Measurements from ENCODE around the gene RHCG. TPM values are rescaled to one million over a fixed set of nuclear protein-coding genes. Genes with fewer than 3 reads are reported as not detected.

The RHCG gene
- total and polyA plus RNA-seq, 4 donors: 0.08 to 0.19 (median 0.15) TPM

DNA sequence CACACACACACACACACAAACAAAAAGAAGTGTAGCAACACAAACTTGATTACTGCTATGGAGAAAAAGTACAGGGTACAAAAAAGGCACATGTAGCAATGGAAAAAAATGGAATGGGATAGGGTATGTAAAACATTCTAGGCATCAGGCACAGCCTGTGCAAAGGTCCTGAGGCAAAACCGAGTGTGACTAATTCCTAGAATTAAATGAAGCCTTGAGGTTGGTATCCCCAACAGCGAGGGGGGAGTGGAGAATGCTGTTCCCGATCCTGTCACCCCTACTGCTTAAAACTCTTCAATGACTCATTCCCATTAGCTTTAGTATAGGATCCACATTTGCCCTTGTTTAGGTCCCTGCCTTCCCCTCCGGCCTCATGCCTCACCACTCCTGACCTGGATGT lies 37.9 kb downstream of the RHCG start:
- Histone ChIP-seq H3K36me3 (ENCODE audit: control insufficient read depth in 4 of 4, insufficient read depth in 3 of 4, low read depth in 1 of 4, low read length in 3 of 4) (no peaks in the 10 kb centered on the region), H3K9ac (ENCODE audit: low read depth in 1 of 2, low read length in 2 of 2) (no peak overlapping the region), H3K27ac (ENCODE audit: low read depth in 1 of 2, low read length in 2 of 2) (no peak overlapping the region), H3K4me3 (ENCODE audit: low read depth in 1 of 3, low read length in 3 of 3) (no peak overlapping the region), H3K27me3 (ENCODE audit: control insufficient read depth in 4 of 4, insufficient read depth in 4 of 4, low read length in 3 of 4) (no peaks in the 10 kb centered on the region), H3K9me3 (ENCODE audit: control insufficient read depth in 4 of 4, low read length in 3 of 4) (peaks cover 0 to 3% (median 0%) of the 10 kb centered on the region in 4 donors), H3K4me1 (ENCODE audit: control insufficient read depth in 4 of 4, insufficient read depth in 4 of 4, low read length in 3 of 4) (peaks cover 21 to 65% (median 54%) of the 10 kb centered on the region in 4 donors)
- TF ChIP-seq SP1 (IDR thresholded peaks at IDR 0.05) (no peak), RXRA (IDR thresholded peaks at IDR 0.05) (no peak), HNF4A (conservative IDR thresholded peaks at IDR 0.05) (peak in 1 of 2 donors; percentile 28)
- WGBS: 81% methylated on average over 4 of the region's 4 CpGs
- DNase-seq (ENCODE audit: low spot score): no peak

DNA sequence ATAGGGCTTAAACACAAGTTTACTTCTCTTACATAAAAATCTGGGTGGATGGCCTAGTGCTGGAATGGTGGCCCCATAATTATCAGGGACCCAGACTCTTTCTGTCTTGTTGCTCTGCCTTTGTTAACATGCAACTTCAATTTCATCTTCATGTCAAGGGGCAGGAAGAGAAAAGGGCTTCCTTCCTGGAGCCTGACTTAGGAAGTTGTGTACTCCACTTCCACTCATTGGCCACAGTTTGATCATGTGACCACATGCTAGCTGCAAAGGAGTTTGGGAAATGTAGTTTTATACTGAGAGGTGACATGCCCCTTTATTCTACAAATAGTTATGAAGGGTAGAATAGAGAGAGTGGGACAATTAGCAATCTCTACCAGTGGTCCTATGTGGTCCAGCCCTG lies 39.3 kb downstream of the RHCG start:
- H3K9ac ChIP-seq (ENCODE audit: low read depth in 1 of 2, low read length in 2 of 2): no peak overlapping the region
- H3K4me1 ChIP-seq (ENCODE audit: control insufficient read depth in 4 of 4, insufficient read depth in 4 of 4, low read length in 3 of 4): peaks cover 21 to 58% (median 52%) of the 10 kb centered on the region in 4 donors
- no peak for DNase-seq (ENCODE audit: low spot score)
- no peaks in the 10 kb centered on the region for H3K36me3 ChIP-seq (ENCODE audit: control insufficient read depth in 4 of 4, insufficient read depth in 3 of 4, low read depth in 1 of 4, low read length in 3 of 4)
- TF ChIP-seq FOXA1 (IDR thresholded peaks at IDR 0.05) (no peak), HNF4A (conservative IDR thresholded peaks at IDR 0.05) (peak in 1 of 2 donors; percentile 5), GABPA (IDR thresholded peaks at IDR 0.05 in 1 of 2, conservative IDR thresholded peaks at IDR 0.05 in 1 of 2) (peak in 1 of 2 donors; percentile 48)
- no peak overlapping the region for H3K4me3 ChIP-seq (ENCODE audit: low read depth in 1 of 3, low read length in 3 of 3)
- H3K27me3 ChIP-seq (ENCODE audit: control insufficient read depth in 4 of 4, insufficient read depth in 4 of 4, low read length in 3 of 4): no peaks in the 10 kb centered on the region
- peaks cover 0 to 3% (median 0%) of the 10 kb centered on the region in 4 donors for H3K9me3 ChIP-seq (ENCODE audit: control insufficient read depth in 4 of 4, low read length in 3 of 4)
- H3K27ac ChIP-seq (ENCODE audit: low read depth in 1 of 2, low read length in 2 of 2): no peak overlapping the region

DNA sequence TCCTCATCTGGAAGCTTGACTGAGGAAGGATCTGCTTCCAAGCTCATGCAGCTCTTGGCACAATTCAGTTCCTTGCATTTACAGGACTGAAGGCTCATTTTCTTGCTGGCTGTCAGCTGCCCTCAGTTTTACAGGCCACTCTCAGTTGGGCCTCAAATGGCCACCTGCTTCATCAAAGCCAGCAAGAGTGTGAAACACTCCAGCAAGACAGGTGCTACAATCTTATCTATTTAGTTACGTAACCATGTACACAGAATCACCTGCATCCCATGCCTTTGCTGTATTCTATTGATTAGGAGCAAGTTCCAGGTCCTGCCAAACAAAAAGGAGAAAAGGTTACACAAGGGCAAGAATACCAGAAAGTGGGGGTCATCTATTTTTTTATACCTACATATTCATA lies 40.8 kb downstream of the RHCG start:
- Histone ChIP-seq H3K4me3 (ENCODE audit: low read depth in 1 of 3, low read length in 3 of 3) (no peak overlapping the region), H3K36me3 (ENCODE audit: control insufficient read depth in 4 of 4, insufficient read depth in 3 of 4, low read depth in 1 of 4, low read length in 3 of 4) (no peaks in the 10 kb centered on the region), H3K9me3 (ENCODE audit: control insufficient read depth in 4 of 4, low read length in 3 of 4) (peaks cover 0 to 3% (median 0%) of the 10 kb centered on the region in 4 donors), H3K4me1 (ENCODE audit: control insufficient read depth in 4 of 4, insufficient read depth in 4 of 4, low read length in 3 of 4) (peaks cover 17 to 48% (median 45%) of the 10 kb centered on the region in 4 donors), H3K27ac (ENCODE audit: low read depth in 1 of 2, low read length in 2 of 2) (peak overlapping the region in 1 of 2 donors; percentile 8), H3K9ac (ENCODE audit: low read depth in 1 of 2, low read length in 2 of 2) (no peak overlapping the region), H3K27me3 (ENCODE audit: control insufficient read depth in 4 of 4, insufficient read depth in 4 of 4, low read length in 3 of 4) (no peaks in the 10 kb centered on the region)
- DNase-seq (ENCODE audit: low spot score): no peak
- TF ChIP-seq FOXA1 (IDR thresholded peaks at IDR 0.05): peak; percentile 89
- peak; percentile 27 for TF ChIP-seq HNF4G (IDR thresholded peaks at IDR 0.05)
- TF ChIP-seq RXRA (IDR thresholded peaks at IDR 0.05): peak; percentile 86 to 97
- TF ChIP-seq, protein P1, sequence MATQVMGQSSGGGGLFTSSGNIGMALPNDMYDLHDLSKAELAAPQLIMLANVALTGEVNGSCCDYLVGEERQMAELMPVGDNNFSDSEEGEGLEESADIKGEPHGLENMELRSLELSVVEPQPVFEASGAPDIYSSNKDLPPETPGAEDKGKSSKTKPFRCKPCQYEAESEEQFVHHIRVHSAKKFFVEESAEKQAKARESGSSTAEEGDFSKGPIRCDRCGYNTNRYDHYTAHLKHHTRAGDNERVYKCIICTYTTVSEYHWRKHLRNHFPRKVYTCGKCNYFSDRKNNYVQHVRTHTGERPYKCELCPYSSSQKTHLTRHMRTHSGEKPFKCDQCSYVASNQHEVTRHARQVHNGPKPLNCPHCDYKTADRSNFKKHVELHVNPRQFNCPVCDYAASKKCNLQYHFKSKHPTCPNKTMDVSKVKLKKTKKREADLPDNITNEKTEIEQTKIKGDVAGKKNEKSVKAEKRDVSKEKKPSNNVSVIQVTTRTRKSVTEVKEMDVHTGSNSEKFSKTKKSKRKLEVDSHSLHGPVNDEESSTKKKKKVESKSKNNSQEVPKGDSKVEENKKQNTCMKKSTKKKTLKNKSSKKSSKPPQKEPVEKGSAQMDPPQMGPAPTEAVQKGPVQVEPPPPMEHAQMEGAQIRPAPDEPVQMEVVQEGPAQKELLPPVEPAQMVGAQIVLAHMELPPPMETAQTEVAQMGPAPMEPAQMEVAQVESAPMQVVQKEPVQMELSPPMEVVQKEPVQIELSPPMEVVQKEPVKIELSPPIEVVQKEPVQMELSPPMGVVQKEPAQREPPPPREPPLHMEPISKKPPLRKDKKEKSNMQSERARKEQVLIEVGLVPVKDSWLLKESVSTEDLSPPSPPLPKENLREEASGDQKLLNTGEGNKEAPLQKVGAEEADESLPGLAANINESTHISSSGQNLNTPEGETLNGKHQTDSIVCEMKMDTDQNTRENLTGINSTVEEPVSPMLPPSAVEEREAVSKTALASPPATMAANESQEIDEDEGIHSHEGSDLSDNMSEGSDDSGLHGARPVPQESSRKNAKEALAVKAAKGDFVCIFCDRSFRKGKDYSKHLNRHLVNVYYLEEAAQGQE (IDR thresholded peaks at IDR 0.05): peak; percentile 66
- peak; percentile 88 to 96 for TF ChIP-seq HNF4A (conservative IDR thresholded peaks at IDR 0.05)
- TF ChIP-seq, protein P2, sequence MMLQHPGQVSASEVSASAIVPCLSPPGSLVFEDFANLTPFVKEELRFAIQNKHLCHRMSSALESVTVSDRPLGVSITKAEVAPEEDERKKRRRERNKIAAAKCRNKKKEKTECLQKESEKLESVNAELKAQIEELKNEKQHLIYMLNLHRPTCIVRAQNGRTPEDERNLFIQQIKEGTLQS (IDR thresholded peaks at IDR 0.05): no peak
- no peak for TF ChIP-seq TAF1 (conservative IDR thresholded peaks at IDR 0.05)
- peak in 1 of 2 donors; percentile 52 for TF ChIP-seq GABPA (IDR thresholded peaks at IDR 0.05 in 1 of 2, conservative IDR thresholded peaks at IDR 0.05 in 1 of 2)
- peak; percentile 30 for TF ChIP-seq NR2F2 (IDR thresholded peaks at IDR 0.05)
- TF ChIP-seq, protein P3, sequence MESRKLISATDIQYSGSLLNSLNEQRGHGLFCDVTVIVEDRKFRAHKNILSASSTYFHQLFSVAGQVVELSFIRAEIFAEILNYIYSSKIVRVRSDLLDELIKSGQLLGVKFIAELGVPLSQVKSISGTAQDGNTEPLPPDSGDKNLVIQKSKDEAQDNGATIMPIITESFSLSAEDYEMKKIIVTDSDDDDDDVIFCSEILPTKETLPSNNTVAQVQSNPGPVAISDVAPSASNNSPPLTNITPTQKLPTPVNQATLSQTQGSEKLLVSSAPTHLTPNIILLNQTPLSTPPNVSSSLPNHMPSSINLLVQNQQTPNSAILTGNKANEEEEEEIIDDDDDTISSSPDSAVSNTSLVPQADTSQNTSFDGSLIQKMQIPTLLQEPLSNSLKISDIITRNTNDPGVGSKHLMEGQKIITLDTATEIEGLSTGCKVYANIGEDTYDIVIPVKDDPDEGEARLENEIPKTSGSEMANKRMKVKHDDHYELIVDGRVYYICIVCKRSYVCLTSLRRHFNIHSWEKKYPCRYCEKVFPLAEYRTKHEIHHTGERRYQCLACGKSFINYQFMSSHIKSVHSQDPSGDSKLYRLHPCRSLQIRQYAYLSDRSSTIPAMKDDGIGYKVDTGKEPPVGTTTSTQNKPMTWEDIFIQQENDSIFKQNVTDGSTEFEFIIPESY (IDR thresholded peaks at IDR 0.05): peak; percentile 85
- peak in 1 of 2 donors; percentile 50 for TF ChIP-seq EGR1 (IDR thresholded peaks at IDR 0.05; ENCODE audit: low read depth in 2 of 2)
- TF ChIP-seq, protein P4, sequence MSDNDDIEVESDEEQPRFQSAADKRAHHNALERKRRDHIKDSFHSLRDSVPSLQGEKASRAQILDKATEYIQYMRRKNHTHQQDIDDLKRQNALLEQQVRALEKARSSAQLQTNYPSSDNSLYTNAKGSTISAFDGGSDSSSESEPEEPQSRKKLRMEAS (IDR thresholded peaks at IDR 0.05): peak; percentile 99
- TF ChIP-seq SP1 (IDR thresholded peaks at IDR 0.05): peak; percentile 68
- peak; percentile 2 for TF ChIP-seq YY1 (IDR thresholded peaks at IDR 0.05)
- TF ChIP-seq RAD21 (IDR thresholded peaks at IDR 0.05): peak in 1 of 2 donors; percentile 19
- TF ChIP-seq JUND (IDR thresholded peaks at IDR 0.05): peak; percentile 70 to 80
- TF ChIP-seq, protein P5, sequence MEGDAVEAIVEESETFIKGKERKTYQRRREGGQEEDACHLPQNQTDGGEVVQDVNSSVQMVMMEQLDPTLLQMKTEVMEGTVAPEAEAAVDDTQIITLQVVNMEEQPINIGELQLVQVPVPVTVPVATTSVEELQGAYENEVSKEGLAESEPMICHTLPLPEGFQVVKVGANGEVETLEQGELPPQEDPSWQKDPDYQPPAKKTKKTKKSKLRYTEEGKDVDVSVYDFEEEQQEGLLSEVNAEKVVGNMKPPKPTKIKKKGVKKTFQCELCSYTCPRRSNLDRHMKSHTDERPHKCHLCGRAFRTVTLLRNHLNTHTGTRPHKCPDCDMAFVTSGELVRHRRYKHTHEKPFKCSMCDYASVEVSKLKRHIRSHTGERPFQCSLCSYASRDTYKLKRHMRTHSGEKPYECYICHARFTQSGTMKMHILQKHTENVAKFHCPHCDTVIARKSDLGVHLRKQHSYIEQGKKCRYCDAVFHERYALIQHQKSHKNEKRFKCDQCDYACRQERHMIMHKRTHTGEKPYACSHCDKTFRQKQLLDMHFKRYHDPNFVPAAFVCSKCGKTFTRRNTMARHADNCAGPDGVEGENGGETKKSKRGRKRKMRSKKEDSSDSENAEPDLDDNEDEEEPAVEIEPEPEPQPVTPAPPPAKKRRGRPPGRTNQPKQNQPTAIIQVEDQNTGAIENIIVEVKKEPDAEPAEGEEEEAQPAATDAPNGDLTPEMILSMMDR (IDR thresholded peaks at IDR 0.05; ENCODE audit: low read depth, low read length, missing input control): no peak
- peak; percentile 92 for TF ChIP-seq FOXA2 (IDR thresholded peaks at IDR 0.05)
- 38% methylated on average over 1 of the region's 1 CpG for WGBS
